GM19372 (cell line): ENCODE data around the gene TDP1.

Source experiments
- ATAC-seq: cut with Tn5 transposase; IDR thresholded peaks from one replicate; pipeline ENCODE4 v1.9.1; 2021; ENCODE audit warnings: mild to moderate bottlenecking, low read depth, moderate library complexity; ENCODE audit not compliant: unreplicated experiment

The TDP1 gene

DNA sequence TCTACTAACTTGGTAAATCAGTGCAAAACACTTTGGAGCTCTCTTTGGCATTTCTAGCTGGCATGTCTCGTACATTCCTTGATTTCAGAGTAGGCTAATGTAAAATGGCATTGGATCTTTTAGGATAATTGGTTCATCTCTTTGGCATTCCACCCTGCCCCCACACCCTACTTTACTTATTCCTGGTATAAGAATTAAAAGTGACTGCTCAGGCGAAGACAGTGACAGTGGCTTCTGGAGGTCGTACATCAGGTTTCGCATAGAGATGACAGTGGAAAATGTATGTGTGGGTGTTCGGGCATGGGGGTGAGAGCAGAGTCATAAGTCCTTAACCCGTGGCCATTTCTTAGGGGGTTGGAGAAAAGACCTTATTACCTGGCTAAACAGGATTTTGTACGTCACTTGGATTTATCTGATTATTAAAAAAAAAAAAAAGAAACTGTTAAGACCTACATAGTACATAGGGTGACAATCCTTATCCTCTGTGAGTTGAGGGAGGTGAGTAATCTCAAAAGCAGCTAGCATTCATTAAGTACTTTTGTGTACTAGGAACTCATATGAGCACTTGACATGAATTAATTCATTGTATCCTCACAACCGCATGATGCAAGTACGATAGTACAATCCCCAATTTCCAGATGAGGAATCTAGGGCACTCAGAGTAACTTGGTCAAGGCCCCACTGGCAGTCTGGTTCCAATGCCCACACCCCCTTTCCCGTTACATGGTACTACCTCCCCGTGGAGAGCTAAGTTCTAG, 83.7 kb downstream of the TDP1 start:
- ATAC-seq, result no peak

DNA sequence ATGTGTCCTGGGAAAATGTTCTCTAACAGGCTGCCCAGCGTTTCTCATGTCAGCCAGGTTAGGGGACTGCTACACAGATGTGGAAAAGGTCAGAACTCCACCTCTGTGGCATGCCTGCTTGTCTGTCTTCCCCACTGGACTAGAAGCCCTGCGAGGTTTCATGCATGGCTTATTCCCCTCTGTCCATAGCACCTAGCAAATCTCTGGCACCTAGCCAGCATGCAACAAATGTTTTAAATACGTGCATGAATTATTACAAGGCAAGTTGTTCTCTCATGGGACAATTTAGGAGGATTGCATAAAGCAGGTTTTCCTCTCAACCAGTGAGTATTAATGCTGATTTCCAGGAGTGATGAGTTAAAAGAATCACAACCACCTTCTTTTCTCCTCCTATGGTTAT, 84.7 kb downstream of the TDP1 start:
- no peak for ATAC-seq

DNA sequence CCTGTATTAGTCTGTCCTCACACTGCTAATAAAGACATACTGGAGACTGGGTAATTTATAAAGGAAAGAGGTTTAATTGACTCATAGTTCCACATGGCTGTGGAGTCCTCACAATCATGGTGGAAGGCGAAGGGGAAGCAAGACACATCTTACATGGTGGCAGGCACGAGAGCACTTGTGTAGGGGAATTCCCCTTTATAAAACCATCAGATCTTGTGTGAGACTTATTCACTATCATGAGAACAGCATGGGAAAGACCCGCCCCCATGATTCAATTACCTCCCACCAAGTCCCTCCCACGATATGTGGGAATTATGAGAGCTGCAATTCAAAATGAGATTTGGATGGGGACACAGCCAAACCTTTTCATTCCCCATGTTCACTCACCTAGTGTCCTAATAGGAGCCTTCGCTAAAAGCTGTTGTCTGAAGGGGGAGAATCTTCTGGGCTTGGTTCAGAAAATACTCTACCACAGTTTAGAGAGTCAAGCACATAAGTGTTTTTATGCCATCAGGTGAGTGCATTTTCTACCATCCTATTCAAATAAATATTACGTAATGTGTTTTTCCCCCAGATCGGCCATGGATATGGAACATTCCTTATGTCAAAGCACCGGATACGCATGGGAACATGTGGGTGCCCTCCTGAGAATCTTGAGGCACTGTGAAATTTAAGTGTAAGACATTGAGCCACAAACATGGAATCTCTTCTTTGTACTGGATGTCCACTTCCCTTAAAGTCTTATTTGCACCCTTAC, 86.9 kb downstream of the TDP1 start:
- ATAC-seq, result no peak

DNA sequence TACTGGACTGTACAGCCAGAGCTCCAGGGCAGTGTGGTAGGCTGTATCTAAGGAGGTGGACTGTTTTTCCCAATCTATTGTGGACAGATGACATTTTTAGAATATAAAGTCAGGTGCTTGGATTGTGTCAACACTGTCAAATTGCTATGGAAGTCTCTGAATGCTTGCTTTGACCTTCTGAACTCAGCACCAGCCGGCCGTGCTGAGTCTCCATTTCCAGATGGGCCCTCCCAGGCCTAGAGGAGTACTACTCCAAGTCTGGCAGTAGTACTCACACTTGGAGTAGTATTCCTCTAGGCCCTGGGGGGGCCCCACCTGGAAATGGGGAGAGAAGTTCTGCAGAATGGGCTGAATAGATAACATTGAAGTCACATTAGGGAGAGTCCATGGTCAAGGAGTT, 89.9 kb downstream of the TDP1 start:
- ATAC-seq, result no peak

DNA sequence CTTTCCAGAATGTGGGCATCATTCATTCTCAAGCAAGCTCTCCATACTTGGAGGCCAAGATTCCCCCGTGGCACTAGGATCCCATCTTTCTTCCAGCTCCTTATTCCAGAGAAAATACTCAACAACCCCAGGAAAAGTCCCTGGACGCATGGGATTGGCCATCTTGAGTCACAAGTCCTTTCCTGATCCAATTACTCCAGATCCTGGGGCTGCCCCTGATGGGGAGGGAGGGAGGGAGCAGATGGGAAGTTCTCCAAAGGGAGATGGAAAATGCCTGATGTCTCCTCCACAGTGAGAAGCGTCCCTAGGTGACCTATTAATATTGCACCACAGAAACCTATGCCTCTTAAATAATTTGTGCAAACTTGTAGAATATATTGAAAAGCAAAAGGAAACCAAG, 93.7 kb downstream of the TDP1 start:
- ATAC-seq, result no peak

DNA sequence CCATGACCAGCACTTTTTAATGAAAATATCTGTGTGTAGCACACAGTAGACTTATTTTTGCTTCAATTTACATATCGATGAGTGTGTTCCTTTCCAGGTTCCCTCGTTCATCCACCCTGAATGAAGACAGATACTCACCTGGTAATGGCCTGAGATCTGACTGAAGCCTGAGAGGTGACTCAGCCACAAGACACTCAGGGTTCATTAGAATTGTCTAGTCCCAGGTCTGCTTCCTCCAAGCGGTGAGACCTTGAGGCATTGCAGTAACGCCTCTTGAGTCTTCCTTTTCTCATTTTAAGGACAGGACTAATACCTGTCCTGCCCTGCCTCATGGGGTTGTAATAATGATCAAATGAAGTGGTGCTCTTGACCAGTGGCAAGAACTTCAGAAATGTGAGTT, 94.5 kb downstream of the TDP1 start:
- ATAC-seq, result no peak

DNA sequence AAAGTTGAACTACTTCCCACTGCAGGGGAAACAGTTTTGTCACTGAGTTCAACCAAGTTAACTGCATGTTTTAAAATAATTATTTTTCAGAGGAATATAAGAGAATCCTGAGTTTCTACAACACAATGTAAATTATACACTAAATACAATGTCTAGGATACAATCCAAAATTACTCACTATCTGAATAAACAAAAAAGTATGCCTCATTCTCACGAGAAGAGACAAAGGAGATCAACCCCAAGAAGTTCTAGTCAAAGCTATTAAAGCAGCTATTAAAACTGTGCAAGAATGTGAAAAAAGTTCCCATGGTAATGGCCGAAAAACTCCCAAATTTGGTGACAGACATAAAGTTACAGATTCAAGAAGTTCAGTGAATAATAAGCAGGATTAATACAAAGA, 97.3 kb downstream of the TDP1 start:
- ATAC-seq, result no peak

DNA sequence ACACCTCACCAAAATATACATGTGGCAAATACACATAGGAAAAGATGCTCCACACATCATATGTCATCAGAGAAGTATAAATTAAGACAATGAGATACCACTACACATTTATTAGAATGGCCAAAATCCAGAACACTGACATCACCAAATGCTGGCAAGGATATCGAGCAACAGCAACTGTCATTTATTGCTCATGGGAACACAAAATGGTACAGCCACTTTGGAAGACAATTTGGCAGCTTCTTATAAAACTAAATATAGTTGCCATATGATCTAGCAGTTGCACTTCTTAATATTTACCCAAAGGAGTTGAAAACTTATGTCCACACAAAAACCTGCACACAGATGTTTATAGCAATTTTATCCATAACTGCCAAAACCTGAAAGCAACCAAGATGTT, 99.1 kb downstream of the TDP1 start:
- ATAC-seq, result no peak

DNA sequence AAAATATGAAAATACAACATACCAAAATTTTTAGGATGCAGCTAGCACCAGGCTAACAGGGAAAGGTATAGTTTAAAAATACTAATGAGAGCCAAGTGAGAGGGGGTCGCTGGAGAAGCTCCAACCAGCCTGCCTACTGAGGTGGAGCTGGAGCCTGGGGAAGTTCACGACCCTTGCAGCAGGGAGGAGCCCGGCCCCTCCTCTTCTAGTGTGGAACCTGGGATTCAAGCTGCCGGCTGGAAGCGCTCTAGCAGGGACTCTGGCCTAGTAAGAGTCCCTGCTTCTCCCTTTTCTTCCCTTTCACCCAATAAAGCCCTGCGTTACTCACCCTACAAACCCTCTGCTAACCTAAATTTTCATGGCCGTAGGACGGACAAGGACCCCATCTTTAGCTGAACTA, 101.1 kb downstream of the TDP1 start:
- no peak for ATAC-seq

DNA sequence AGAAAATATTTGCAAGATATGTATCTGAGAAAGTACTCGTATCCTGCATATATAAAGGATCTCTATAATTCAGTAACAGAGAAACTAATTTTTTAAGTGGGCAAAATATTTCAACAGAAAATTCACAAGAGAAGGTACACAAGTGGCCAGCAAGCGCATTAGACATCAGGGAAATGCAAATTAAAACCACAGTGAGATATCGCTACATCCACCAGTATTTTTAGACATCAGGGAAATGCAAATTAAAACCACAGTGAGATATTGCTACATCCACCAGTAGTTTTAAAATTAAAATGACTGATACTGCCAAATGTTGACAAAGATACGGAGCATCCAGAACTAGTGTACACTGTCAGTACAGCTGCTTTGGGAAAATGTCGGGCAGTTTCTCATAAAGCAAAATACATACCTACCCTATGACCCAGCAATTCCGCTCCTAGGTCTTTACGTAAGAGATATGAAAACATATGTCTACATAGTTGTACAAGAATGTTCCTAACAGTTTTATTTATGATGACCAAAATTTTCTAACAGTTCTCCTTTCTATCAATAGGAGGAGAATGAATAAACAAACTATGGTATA, 103.2 kb downstream of the TDP1 start:
- ATAC-seq, result no peak

DNA sequence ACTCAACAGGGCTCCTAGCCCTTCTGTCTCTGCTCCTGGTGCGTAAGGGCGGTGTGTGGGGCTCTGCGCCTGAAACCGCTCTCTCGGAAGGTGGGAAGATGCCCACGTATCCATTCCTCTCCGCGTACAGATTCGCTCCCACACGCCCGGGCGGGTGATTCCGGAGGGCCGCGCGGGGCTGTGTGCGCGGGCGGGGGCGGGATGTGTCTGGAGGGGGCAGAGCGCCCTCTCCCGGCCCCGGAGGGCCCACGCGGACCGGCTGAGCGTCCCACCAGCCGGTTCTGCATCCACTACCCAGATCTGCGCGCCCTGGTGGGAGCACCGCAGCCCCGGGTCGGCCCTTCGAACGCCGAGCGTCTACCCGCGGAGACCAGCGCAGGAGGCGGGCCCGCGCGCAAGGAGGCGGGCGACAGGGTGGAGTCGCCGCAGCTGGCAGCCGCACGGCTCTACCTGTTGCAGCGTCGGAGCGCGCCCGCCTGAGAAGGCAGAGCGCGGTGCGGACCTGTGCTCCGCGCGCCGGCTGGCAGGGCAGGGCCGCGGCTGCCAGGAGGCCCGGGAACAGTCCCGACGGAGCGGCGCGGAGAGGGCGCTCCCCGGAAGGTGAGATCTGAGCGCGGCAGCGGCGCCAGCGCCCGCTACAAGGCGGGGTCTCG, 104.7 kb downstream of the TDP1 start:
- ATAC-seq, result peak; percentile 56

DNA sequence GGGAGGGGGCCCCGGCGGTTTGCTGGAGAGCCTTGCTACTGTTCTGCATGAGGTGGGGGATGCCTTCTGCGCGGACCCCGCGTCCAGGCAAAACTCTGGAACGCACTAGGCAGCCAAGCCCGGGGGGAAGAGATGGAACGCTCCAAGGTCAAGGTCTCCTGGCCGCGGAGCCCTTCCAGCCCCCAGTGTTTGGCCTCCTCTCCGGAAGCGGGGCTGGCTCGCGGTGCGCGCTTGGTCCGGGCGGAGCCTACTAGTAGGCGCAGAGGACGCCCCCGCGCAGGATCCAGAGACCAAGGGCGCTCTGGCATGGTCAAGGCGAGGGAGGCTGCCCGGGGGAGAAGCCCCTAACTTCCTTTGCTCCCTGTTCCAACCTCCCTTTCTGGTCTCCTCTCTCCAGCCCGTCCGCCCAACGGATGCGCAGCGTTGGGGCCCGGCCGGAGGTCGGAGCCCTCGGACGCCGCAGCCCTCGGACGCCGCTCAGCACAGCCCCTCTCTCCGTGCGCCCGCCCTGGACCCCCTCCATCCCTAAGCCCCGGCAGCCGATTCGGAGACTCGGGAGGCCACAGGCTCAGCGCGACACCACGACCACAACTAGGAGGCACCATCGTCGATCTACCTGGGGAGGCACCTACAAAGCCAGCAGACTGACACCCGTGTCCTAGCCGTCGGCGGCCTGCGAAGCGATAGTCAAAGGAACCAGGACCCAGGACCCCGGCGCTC, 105.4 kb downstream of the TDP1 start:
- ATAC-seq, result peak; percentile 27

DNA sequence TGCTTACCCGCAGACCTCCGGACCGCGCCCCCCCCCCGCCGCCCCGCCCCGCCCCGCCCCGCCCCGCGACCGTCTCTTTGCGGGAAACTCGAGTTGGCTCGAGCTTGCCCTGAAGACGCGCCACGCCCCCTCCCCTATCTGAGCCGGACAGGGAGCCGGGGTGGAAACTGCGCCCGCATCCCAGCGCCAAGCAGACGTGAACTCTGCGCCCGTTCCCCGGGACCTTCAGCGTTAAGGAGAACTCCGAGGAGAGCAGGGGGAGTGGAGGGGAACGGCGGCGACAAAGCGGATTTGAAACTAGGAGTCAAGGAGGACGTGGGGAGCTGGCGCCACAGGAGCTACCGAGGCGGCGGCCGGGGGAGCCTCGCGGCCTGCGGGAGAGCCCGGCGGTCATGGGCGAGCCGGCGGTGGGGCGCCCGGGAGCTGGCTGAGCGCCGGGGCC, 106.0 kb downstream of the TDP1 start, which contains the start of gene KCNK13:
Gene KCNK13, plus strand, starts transcription at position 310 of the 442 bp plus-strand sequence. CDS start 212 bp downstream, outside the sequence.
- no peak for ATAC-seq

DNA sequence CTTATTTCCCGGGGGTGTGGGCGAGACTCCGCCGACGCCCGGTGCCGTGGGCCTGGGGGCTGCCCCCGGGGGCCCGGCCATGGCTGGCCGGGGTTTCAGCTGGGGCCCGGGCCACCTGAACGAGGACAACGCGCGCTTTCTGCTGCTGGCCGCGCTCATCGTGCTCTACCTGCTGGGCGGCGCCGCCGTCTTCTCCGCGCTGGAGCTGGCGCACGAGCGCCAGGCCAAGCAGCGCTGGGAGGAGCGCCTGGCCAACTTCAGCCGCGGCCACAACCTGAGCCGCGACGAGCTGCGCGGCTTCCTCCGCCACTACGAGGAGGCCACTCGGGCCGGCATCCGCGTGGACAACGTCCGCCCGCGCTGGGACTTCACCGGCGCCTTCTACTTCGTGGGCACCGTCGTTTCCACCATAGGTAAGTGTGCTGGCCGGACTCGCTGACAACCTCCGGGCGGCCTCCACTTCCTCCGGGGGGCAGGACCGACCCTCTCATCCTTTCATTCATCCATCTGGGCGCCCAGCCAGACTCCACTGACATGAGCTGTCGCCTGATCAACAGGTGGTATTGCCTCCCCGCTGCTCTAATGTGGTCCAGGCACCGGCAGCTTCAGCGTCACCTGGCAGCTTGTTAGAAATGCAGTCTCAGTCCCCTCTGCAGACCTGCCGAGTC, 106.5 kb downstream of the TDP1 start:
- ATAC-seq, result no peak

DNA sequence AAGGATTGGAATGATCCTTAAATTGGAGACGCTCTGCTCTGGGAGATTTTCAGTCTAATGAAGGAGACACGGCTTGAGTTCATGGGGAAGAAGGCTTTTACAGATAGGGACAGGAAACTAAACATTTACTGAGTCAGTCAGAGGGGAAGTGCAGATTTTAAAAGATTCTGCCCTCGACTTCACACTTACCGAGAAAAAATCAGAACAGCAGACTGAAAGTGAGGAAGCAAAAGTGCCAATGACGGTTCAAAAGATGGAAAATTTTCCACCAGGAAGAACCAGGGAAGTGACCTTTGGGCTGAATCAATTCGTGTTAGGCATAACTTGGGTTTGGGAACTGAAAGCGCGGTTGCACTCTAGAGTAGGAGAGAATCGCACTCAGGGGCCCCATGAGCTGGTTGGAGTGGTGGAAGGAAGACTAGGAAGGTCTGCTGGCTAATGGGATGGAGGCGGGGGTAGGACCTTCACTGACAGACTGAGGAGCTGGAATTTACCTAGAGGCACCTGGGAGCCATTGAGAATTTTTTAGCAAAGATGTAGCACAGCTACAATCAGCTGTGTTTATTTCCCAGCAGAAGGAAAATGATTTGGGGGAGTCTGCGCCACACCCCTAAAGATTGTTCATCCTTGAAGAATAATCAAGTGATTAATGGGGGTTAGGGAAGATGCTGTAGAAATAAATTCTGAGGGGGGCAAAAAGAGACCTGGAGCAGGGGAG, 107.3 kb downstream of the TDP1 start:
- ATAC-seq, result no peak

DNA sequence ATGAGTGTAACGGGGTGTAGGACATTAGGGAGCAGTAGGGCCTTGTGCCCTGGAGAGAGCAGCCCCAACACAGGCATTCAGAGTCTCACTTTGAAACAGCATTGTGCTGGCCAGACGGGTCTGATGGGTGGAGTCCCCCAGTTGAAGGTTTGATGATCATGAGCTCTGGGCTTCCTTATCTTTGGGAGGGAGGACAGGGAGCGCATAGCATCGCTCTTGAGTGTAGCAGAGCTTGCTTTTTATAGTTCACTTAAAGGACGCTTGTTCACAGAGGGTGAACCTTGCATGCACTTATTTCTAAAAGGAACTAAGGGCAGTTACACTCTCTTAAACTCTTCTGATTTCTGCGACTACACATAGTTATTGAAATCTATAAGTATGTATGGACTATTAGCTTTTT, 116.6 kb downstream of the TDP1 start:
- no peak for ATAC-seq

DNA sequence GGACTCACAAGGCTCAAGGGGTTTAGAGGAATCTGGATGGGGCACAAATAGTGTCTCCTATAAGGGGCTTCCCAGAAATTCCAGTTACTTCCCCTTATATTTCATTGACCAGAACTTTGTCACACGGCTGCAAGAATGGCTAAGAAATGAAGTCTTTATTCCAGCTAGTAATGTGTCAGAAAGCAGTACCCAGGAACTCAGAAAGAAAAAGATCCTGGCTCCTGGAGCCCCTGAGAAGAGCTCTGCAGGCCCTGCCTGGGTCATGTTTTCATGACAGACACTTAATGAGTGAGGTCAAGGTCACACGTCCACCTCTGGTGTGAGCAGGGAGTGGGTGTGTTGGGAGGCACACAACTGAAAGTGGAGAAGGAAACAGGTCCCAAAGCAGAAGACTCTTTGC, 123.8 kb downstream of the TDP1 start:
- ATAC-seq, result no peak

DNA sequence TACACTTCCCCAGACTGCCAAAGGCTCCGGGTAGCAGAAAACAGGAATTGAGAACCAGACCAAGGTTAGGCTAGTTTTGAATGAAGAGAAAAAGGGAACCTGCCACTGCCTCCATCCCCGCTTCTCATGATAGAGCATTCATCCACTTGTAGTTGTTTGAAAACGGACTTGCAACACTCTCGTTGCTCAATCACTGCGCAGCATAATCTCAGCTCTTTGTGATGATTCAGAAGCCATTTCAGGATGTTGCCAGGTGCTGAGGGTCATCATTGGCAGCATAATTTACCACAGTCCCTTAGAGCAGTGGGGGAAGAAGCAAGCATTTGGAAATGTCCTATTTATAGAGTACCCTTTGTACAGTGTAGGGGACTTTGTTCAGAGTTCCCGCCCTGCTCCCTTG, 131.7 kb downstream of the TDP1 start:
- ATAC-seq, result no peak

DNA sequence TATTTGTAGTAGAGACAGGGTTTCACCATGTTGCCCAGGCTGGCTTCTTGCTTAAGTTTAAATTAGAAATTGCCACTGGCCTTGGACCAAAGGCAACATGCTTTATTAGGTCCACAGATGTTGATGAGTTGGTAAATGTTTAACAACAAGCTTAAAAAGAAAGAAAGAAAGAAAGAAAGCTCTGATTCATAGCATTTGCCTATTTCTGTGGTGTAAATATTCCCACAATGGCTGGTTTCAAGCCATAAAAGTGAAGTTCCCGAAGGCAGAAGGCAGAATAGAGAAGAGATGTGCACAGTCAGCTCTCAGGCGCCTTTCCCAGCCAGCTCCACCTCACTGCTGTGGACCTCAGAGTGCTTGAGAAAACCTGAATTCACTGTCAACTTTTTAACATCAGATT, 132.4 kb downstream of the TDP1 start:
- ATAC-seq, result no peak
